HepG2 (cell line): ENCODE results near the gene MLST8. TPM values are rescaled to one million over a fixed set of nuclear protein-coding genes. Genes with fewer than 3 reads are reported as not detected.

Experiments used
- ATAC-seq: fragments of 200-7000 bp; cut with Tn5 transposase; 3 replicates; pipeline ENCODE4 v1.9.1; 2020; ENCODE audit warnings: mild to moderate bottlenecking, moderate library complexity
- BruUV-seq: library from RNA; stranded (reverse); fragments of 400-500 nt; replicated peaks from 2 replicates; lab custom pipeline; 2021; lab: Mats Ljungman, UMichigan
- CTCF ChIA-PET: fragments of 300-600 bp; formaldehyde crosslinking; extraction: SDS; loops from one replicate; lab custom pipeline; 2021; ENCODE audit warnings: low total read pairs, inconsistent platforms, low intra/inter-chr PET ratio; lab: Yijun Ruan, JAX
- POLR2A ChIA-PET: fragments of 350-600 bp; sonication (Branson Sonifier 250); formaldehyde crosslinking; loops from one replicate; lab custom pipeline; 2020; ENCODE audit warnings: antibody characterized with exemption, inconsistent platforms; lab: Yijun Ruan, JAX
- DNase-seq: peaks from one replicate; pipeline ENCODE4 v3.0.0-alpha.2; 2015; ENCODE audit warnings: low spot score
- FAIRE-seq: peaks from 3 replicates; lab custom pipeline; 2011; peaks lifted over from hg19 to GRCh38; lab: Jason Lieb, UNC
- H2AFZ ChIP-seq: one replicate; pipeline ENCODE4 v1.6.1; 2011; ENCODE audit warnings: low read length, inconsistent platforms
- H3K27ac ChIP-seq: fragments of 300-600 bp; 3 replicates; pipeline ENCODE4 v1.8.0; 2011; ENCODE audit warnings: mixed run types, mild to moderate bottlenecking, mixed read lengths, low read length, inconsistent platforms; ENCODE audit not compliant: insufficient read depth; ENCODE audit errors: extremely low read length
- H3K27me3 ChIP-seq, 2 experiments: fragments of 200-600 bp in 1 of 2; 2 replicates in 1 of 2; 3 replicates in 1 of 2; pipeline versions ENCODE4 v1.6.0 to v1.8.0; 2011; ENCODE audit warnings: low read length in 2 of 2, mild to moderate bottlenecking in 2 of 2, moderate library complexity in 2 of 2, inconsistent platforms in 1 of 2; ENCODE audit not compliant: insufficient read depth in 2 of 2, control insufficient read depth in 1 of 2
- H3K36me3 ChIP-seq, 2 experiments: fragments of 200-600 bp in 1 of 2; replicated peaks in 1 of 2; 2 replicates in 1 of 2; 3 replicates in 1 of 2; pipeline versions ENCODE4 v1.5.1 to v1.8.0; 2011; ENCODE audit warnings: low read length in 2 of 2, inconsistent platforms in 1 of 2; ENCODE audit not compliant: insufficient read depth in 2 of 2, control insufficient read depth in 1 of 2
- H3K4me1 ChIP-seq: 2 replicates; pipeline ENCODE4 v1.5.1; 2012; ENCODE audit warnings: low read length, inconsistent platforms; ENCODE audit not compliant: insufficient read depth
- H3K4me2 ChIP-seq: 2 replicates; pipeline ENCODE4 v1.6.0; 2011; ENCODE audit warnings: low read depth, low read length, inconsistent platforms
- H3K4me3 ChIP-seq, 3 experiments: fragments of 200-600 bp in 1 of 3; sonication (generic), shearing (Covaris generic) in 1 of 3; replicated peaks in 1 of 3; 2 replicates each; pipeline ENCODE4 v1.5.1; 2011 to 2016; ENCODE audit warnings: low read length in 3 of 3, inconsistent platforms in 2 of 3, low read depth in 2 of 3, mild to moderate bottlenecking in 2 of 3, control low read depth in 1 of 3, mixed read lengths in 1 of 3; ENCODE audit not compliant: insufficient read depth in 1 of 3
- H3K79me2 ChIP-seq: one replicate; pipeline ENCODE4 v1.6.1; 2011; ENCODE audit warnings: low read length, inconsistent platforms; ENCODE audit not compliant: insufficient read depth
- H3K9ac ChIP-seq: 2 replicates; pipeline ENCODE4 v1.6.0; 2011; ENCODE audit warnings: mild to moderate bottlenecking, low read depth, low read length, inconsistent platforms; ENCODE audit not compliant: insufficient read depth
- H3K9me3 ChIP-seq: 2 replicates; pipeline ENCODE4 v1.5.1; 2012; ENCODE audit warnings: mild to moderate bottlenecking, low read length
- H4K20me1 ChIP-seq: 2 replicates; pipeline ENCODE4 v1.6.0; 2011; ENCODE audit warnings: inconsistent platforms, mild to moderate bottlenecking, low read length, moderate library complexity; ENCODE audit not compliant: insufficient read depth
- CEBPB ChIP-seq: IDR thresholded peaks from 2 replicates; pipeline ENCODE4 v1.6.1; 2011; ENCODE audit warnings: low read depth, low read length, improper control_type of control experiment, borderline replicate concordance
- KLF15 ChIP-seq: sonication (generic); formaldehyde crosslinking; IDR thresholded peaks from 2 replicates; pipeline ENCODE4 v1.8.1; 2023; ENCODE audit warnings: borderline replicate concordance, mild to moderate bottlenecking, inconsistent platforms, missing genetic modification reagents, mixed read lengths
- LRRFIP1 ChIP-seq: sonication (generic); formaldehyde crosslinking; conservative IDR thresholded peaks from 2 replicates; pipeline ENCODE4 v1.4.0; 2020; ENCODE audit warnings: missing genetic modification reagents
- NFE2 ChIP-seq: sonication (generic); formaldehyde crosslinking; IDR thresholded peaks from 2 replicates; pipeline ENCODE4 v1.4.0; 2020; ENCODE audit warnings: missing genetic modification reagents
- NKX3-1 ChIP-seq: sonication (generic); formaldehyde crosslinking; IDR thresholded peaks from 2 replicates; pipeline ENCODE4 v1.5.0; 2020; ENCODE audit warnings: missing genetic modification reagents
- SALL2 ChIP-seq: sonication (generic); formaldehyde crosslinking; IDR thresholded peaks from 2 replicates; pipeline ENCODE4 v1.8.1; 2023; ENCODE audit warnings: mild to moderate bottlenecking, missing genetic modification reagents, inconsistent platforms
- SP1 ChIP-seq, 2 experiments: fragments of 450-650 bp in 1 of 2; sonication (generic) in 1 of 2; formaldehyde crosslinking in 1 of 2; IDR thresholded peaks; 2 replicates each; pipeline versions ENCODE4 v1.4.0 to v1.6.1; 2016 to 2020; ENCODE audit warnings: missing genetic modification reagents in 1 of 2
- ZBTB33 ChIP-seq: sonication (generic); formaldehyde crosslinking; IDR thresholded peaks from 2 replicates; pipeline ENCODE4 v1.4.0; 2020; ENCODE audit warnings: missing genetic modification reagents
- ZNF318 ChIP-seq: sonication (generic); formaldehyde crosslinking; IDR thresholded peaks from 2 replicates; pipeline ENCODE4 v1.4.0; 2020; ENCODE audit warnings: mild to moderate bottlenecking, missing genetic modification reagents
- ZNF883 ChIP-seq: sonication (generic); formaldehyde crosslinking; IDR thresholded peaks from 2 replicates; pipeline ENCODE4 v1.5.1; 2020; ENCODE audit warnings: mild to moderate bottlenecking, missing genetic modification reagents; ENCODE audit errors: not compliant biosample characterization
- WGBS: methylation state at CpG from one replicate; pipeline ENCODE4 v1.1.6; 2017; ENCODE audit warnings: low lambda C conversion rate; 5-methylcytosine and 5-hydroxymethylcytosine counted together
- in situ Hi-C: cut with HindIII; loops from 2 replicates; pipeline ENCODE4 v1.10.0; 2017; ENCODE audit warnings: low pct_unique_long_range_greater_than_20kb; ENCODE audit not compliant: extremely low pct_ligation_motif_present
- intact Hi-C: fragments of 100-400 bp; cut with micrococcal nuclease; formaldehyde crosslinking; loops from one replicate; pipeline ENCODE4 v1.10.0; 2022; ENCODE audit not compliant: unreplicated experiment
- polyA plus RNA-seq, 8 experiments: library from polyadenylated mRNA; depleted of rRNA in 3 of 8; stranded (reverse) in 7 of 8; unstranded in 1 of 8; fragments of >200 nt; fragmentation: Illumina TruSeq in 4 of 8; extraction: Trizol in 4 of 8; gene quantifications; 2 replicates each; pipeline versions ENCODE4 v1.2.1 to v1.2.3, GENCODE V29; 2011 to 2016; ENCODE audit warnings: low read depth in 4 of 8, missing spikeins in 1 of 8, mixed read lengths in 1 of 8; ENCODE audit not compliant: insufficient read depth in 1 of 8
- total RNA-seq, 5 experiments: library from RNA; depleted of rRNA; stranded (reverse); fragments of >200 nt; fragmentation: Illumina TruSeq; extraction: Trizol; gene quantifications; 2 replicates each; pipeline ENCODE4 v1.2.3, GENCODE V29; 2016; ENCODE audit warnings: low read depth in 1 of 5

MLST8 gene
- total and polyA plus RNA-seq, 2 of the 13 experiments (the other 11 are each of a cell fraction or from before 2014, with no cell fraction given), result 30.8 to 72.7 TPM

GRCh38 chr16:2166263-2167067, 38.8 kb upstream of the MLST8 start:
- 90% methylated on average over 16 of the region's 17 CpGs for WGBS
- no peak for DNase-seq
- no peaks in the 10 kb centered on the region for H3K9me3 ChIP-seq
- FAIRE-seq, result no peak
- no peak overlapping the region for H3K4me3 ChIP-seq
- POLR2A ChIA-PET, result interaction anchor here (2.2 to 2.9 kb wide), 2 partner anchors 9 to 11 kb away, joined by 8 to 12 read pairs; partner anchors contain the start of gene TRAF7
- H2AFZ ChIP-seq, result no peak overlapping the region
- intact Hi-C loops, result no loop called here
- H3K27ac ChIP-seq, result no peak overlapping the region
- in situ Hi-C loops, result no loop called here
- no peak for ATAC-seq
- BruUV-seq, result no TSS peak
- H4K20me1 ChIP-seq, result peaks cover 10% of the 10 kb centered on the region; the same call in 1 of the 2 replicates
- peaks cover 43% of the 10 kb centered on the region for H3K4me1 ChIP-seq
- peaks cover 20% of the 10 kb centered on the region for H3K79me2 ChIP-seq
- H3K9ac ChIP-seq, result no peak overlapping the region
- H3K4me2 ChIP-seq, result no peak overlapping the region
- H3K36me3 ChIP-seq, result peaks cover 13 to 31% of the 10 kb centered on the region in 2 experiments; a peak in 3 of 5 replicates
- no peaks in the 10 kb centered on the region for H3K27me3 ChIP-seq
- CTCF ChIA-PET, result no interaction called here
- TF ChIP-seq SALL2 (CRISPR knock-in tag) (no peak), ZBTB33 (CRISPR knock-in tag) (no peak), CEBPB (peak; percentile 24; the same call in 1 of the 2 replicates), SP1 (IDR thresholded peaks at IDR 0.05) (no peak), SP1 (CRISPR knock-in tag; IDR thresholded peaks at IDR 0.05) (no peak), NFE2 (no peak), LRRFIP1 (CRISPR knock-in tag) (no peak), NKX3-1 (CRISPR knock-in tag) (no peak), ZNF318 (CRISPR knock-in tag) (no peak), ZNF883 (CRISPR knock-in tag) (no peak), KLF15 (CRISPR knock-in tag) (no peak)
